ENCODE measurements around the gene ZNF473.
A peak's percentile ranks its signal among the peaks of the same experiment; 100 is the strongest.

The ZNF473 gene

DNA sequence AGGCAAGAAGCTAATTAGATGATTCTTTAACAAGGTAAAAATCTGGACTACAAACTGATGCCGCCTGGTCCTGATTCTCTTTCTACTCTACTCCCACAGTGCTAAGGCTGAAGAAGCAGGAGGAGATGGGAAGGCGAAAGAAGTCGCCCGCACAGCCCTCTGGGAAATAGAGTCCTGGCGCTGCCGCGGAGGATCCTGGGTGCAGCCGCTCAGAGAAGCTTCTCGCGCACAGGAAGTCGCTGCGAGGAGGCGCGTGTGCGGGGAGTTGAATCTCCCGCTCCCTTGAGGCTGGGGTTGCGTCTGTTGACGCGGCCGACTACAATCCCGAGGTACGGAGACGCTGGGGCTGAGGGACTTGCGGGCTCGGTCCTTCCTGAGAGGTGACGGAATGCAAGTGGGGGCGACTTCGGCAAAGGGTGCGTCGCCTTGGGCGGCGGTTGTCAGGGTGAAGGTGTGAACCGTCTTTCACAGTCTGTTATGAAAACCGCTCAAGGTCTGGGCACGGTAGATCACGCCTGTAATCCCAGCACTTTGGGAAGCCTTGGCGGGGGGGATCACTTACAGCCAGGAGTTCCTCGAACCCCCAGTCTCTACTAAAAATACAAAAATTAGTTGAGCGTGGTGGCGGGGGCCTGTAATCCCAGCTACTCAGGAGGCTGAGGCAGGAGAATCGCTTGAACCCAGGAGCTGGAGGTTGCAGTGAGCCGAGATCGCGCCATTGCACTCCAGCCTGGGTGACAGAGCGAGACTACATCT, at the start of gene ZNF473:
TSS of gene ZNF473 (plus strand) at position 212 of the 756 bp plus-strand sequence. CDS start 5,078 bp downstream, outside the sequence.
- DNase-seq, result peak; percentile 91

- DNase-seq, result no peak
These were observed 49.3 kb upstream of the ZNF473 start for GRCh38 chr19:49976496-49976895.

DNA sequence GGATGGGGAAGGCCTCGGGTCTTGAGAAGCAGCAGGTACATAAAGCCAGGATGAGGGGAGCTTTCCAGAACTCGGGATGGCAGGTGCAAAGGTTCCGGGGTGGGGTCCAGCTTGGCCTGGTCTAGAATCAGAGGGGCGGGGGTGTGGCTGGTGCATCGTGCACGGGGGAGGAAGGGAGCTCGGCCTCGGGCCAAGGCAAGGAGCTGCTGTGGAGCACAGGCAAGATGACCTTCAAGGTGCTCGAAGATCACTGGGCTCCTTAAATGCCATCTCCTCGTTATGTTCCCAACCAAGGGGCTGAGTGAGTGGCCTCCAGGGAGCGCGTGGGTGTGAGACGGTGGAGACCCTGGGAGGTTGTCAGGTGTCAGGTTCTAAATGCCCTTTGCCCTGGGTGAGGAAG, 48.7 kb upstream of the ZNF473 start:
- DNase-seq, result no peak

DNA sequence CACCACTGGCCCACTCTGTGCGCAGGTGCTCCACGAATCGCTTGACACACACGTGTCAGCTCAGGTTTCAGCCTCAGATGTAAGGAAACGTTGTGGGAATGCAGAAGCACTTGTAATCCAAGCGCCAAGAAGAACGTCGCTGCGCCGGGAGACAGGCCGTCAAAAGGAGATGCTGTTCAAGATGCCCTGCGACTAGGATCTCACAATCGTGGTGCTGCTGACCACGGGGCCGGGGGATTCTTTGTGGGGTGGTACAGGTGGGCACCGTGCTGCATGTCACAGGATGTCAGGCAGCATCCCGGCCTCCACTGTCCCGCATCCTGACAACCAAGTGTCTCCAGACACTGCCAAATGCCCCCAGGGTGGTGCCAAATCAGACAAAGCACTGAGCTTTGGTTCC, 47.9 kb upstream of the ZNF473 start:
- DNase-seq, result no peak

GRCh38 chr19:49978324-49978723, 47.5 kb upstream of the ZNF473 start:
- DNase-seq, result no peak

DNA sequence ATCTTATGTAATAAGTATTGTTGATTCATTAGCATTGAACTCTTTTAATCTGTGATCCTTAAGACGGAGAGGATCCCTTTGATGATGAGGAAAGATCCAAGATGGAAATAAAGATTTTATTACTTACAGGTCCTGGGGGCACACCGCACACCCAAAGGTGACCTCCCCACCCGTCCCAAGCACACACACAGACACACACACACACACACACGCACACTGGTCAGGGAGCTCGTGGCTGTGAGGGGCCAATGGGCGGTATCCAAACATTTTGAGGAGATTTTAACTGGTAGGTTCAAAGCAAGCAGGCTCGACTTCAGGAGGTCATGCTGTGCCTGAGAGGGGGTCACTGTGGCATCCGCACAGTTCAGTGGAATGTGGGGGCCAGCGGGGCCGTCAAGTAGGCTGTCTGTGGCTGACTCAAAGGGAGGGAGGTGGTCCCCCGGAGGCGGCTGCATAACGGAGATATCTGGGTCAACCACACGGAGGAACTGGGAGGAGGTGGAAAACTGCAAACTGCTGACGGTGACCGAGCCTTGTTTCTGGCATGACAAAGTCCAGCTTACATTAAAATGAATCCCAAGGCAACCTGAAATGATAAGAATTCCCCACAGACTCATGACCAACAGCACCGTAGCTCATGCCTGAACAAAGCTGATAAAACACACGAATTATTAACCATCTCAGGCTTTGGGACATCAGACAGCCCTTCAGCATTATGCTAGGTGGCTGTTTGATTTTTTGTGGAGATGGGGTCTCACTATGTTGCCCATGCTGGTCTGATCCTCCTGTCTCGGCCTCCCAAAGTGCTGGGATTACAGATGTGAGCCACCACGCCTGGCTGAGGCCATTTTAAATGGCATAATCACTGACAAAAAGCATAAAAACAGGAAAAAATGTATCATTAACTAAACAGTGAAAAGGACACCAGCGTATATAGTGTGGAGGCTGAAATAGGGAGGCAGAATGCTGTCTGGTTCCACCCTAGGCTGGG, 43.9 kb upstream of the ZNF473 start:
- no peak for DNase-seq

DNA sequence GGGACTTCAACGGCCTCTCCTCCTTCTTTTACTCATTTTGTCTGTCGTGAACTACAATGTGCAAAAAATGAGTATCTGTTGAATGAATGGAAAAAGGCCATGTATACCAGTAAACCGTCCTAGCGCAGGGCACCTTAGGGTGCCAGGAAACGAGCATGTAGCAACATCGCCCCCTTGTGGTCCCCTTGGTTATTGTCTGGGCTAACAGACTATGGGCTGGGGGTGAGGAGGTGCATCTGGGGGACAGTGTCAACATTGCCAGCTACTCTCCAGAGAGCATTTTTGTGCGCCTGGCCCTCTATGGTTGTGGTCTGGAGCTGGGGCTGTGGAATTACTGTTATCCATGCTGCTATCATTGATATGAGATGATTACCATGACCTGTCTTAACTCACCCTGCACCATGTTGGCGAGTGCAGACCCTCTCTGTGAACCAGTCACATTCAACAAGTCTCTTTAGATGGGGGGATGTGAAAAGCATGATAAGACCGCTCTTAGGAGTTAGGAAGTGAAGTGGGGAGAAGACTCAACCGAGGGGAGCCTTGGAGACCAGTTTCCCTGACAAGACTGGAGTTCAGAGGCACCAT, 42.1 kb upstream of the ZNF473 start:
- peak; percentile 94 for DNase-seq

DNA sequence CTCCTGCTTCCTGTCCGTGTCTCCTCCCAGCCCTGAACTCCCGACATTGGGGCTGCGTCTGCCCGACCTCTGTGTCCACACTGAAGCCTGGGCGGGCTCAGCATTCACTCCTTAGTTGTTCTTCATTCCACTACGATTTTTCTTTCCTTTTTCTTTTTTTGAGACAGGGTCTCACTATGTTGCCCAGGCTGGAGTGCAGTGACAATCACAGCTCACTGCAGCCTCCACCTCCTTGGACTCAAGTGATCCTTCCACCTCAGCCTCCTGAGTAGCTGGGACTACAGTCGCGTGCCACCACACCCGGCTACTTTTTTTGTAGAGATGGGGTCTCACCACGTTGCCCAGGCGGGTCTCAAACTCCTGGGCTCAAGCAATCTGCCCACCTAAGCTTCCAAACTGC, 41.3 kb upstream of the ZNF473 start:
- DNase-seq, result no peak

DNA sequence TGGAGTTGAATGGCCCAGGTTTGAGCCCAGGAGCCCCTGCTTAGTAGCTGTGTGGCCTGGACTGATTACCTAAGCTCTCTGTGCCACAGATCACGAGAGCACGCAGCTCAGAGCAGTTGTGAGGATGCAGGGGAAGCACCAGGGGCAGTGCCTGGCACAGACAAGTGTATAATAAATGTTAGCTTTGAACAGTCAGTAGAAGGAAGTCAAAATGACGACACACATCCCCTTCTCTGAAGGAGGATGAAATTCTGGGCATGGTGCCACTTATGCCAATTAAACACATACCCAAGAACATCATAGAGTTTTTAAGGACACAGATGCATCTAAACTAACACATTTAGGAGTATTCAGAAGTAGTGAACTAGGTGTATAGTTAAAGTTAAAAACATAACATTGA, 39.9 kb upstream of the ZNF473 start:
- DNase-seq, result no peak

- DNase-seq, result no peak
These were observed 39.5 kb upstream of the ZNF473 start for GRCh38 chr19:49986354-49986753.

DNA sequence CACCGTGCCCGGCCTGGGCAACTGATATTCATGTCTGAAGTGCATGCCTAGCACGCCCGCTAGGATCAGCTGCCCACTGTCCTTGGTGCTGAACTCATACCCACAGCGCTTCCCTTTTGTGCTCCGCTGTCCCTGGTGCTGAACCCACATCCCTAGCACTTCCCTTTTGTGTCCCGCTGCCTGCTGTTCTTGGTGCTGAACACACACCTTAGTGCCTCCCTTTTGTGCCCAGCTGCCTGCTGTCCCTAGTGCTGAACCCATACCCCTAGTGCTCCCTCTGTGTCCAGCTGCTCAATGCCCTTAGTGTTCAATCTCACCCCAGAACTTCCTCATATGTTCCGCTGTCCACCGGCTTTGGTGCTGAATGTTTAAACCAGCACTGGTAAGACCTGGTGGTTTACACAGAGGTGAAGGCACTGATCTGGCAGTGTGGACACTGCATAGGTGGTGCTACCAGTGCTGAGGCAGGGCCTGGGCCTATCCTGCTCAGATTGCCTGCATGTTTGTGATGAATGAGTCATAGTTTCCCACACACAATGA, 38.6 kb upstream of the ZNF473 start:
- DNase-seq, result peak; percentile 88

DNA sequence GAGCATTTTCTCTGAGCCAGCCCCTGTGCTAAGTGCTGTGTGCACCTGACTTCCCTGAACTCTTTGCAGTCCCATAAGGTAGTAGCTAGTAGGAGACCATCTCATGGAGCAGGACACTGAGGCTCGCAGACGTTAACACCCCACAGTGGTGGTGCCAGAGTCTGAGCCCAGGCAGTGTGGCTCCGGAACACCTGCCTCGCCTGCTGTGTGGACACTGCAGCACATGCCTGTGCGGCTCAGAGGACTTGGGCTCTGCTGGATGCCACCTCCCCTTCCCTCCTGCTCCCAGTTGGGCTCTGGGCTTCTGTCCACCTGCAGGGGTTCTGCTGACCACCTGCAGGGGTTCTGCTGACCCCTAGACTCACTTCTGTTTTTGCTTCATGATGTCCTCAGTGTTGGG, 37.8 kb upstream of the ZNF473 start:
- no peak for DNase-seq

DNA sequence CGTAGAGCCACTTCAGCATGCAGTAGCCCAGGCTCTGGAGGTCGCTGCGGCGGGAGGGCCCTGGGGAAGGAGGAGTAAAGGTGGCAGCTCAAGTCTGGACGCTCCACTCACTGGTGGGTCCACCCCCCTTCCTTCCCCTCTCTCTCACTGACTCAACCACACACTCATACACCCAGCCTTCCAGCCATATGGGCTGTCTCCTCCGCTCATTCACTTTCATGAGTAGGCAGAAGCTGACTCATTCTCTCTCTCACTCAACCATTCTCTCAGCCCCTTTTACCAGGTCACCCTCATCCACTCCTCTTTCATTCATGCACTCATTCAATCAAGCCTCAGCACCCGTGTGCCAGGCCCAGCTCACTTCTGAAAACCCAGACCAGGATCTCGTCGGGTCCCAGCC, 37.4 kb upstream of the ZNF473 start:
- peak; percentile 56 for DNase-seq

DNA sequence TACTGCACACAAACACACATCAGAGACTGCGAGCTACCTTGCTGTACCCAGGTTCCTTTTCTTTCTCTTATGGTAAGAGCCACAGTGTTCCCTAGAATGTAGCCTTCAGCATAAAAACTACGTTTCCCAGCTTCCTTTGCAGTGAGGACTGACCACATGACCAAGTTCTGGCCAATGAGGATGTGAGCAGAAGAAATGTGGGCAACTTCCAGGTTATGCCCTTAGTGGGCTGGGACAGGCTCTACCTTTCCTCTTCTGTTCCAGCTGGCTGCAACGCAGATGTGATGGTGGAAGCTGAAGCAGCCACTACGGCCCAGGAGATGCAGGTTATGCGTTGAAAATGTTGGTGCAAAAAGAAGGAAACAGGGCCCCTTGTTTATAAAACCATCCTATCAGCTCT, 28.1 kb upstream of the ZNF473 start:
- no peak for DNase-seq

GRCh38 chr19:49999371-50000010, 26.3 kb upstream of the ZNF473 start:
- no peak for DNase-seq

- DNase-seq, result peak; percentile 49
These were observed 25.6 kb upstream of the ZNF473 start for GRCh38 chr19:50000038-50000840.

DNA sequence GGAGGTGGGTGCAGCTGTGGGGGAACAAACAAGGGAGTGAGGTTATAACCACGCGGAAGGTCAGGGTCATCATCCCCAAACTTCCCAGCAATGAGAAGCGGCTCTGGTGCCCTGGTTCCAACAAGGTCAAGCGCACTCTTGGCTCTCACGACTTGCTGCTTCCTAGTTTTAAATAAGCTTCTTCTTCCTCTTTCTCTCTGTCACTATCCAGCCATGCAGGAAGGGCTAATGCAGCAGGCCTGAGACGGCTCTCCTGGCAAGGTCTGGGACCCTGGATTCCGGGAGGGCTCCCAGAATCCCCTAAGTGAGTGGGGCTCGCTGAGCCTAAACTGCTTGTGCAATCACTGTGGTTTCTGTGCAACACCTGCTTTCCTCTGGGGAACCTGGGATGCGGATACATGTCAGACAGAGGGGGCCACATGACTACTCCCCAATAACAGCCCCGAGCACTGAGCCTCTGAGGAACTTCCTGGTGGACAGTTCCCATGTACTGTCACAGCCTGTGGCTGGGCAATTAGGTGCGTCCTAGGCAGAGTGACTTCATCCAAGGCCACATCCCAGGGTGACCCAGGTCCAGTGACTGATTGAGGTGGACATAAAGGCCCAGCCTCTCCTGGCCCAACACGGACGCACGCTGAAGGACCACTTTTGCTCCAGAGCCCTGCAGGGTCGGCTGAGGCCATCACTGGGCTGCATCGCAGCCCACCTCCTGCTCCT, 24.8 kb upstream of the ZNF473 start:
- no peak for DNase-seq

DNA sequence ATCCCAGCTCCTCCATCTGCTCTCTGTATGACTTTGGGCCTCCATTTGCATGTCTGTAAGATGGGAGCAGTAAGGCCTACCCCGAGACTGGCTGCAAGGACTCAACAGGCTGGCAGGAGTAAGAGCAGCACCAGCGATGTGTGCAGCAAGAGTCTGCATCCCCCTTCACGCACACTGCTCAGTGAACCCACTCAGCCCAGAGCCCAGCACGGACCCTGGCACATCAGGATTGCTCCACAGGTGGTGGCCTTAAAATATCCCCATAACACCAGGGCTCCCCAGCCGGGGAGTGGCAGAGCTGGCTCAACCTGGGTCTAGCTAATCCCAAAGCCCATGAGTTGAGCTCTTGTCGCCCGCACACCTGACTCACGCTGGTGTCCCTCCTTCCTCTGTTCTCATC, 24.0 kb upstream of the ZNF473 start:
- DNase-seq, result no peak

GRCh38 chr19:50002386-50002960, 23.3 kb upstream of the ZNF473 start:
- DNase-seq, result no peak

DNA sequence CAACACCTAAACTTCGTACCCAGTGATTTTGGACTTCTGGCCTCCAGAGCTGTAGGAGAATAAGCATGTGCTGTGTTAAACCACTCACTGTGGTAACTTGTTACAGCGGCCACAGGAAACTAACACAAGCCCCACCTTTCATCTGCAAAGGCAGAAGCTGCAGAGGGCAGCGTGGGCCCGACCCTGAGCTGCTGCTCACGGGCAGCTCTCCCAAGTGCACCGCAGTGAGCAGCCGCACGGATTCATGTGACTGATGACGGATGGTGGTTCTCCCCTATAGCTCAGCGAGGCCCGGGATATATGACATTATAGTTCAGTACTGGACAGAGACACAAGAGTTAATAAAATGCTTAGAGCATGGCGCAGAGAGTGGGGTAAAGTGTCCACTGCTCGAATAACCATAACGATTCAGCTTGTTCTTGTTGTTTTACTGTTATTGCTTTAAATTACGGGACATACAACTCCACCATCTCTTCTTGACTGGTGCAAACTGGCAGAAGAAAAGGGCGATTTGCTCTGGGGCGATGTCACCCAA, 22.5 kb upstream of the ZNF473 start:
- no peak for DNase-seq
